H1 (cell line): ENCODE results near the gene ATP10D. TPM values are rescaled to one million over a fixed set of nuclear protein-coding genes. Genes with fewer than 3 reads are reported as not detected.

ENCODE experiments used
- CTCF ChIA-PET: fragments of 300-600 bp; sonication (Branson Sonifier 250); formaldehyde crosslinking; loops from one replicate; lab custom pipeline; 2021; ENCODE audit not compliant: partially characterized antibody; lab: Charles Lee
- POLR2A ChIA-PET: fragments of 300-600 bp; sonication (Branson Sonifier 250); formaldehyde crosslinking; loops from one replicate; lab custom pipeline; 2021; ENCODE audit warnings: inconsistent platforms; ENCODE audit not compliant: partially characterized antibody; lab: Charles Lee
- DNase-seq, 2 experiments: peaks; one replicate each; pipeline versions ENCODE4 v3.0.0 to v3.0.0-alpha.2; 2010 to 2022; ENCODE audit warnings: low spot score in 2 of 2, low read depth in 1 of 2, mixed read lengths in 1 of 2
- FAIRE-seq: peaks from 2 replicates; lab custom pipeline; 2011; peaks lifted over from hg19 to GRCh38; lab: Jason Lieb, UNC
- H2AFZ ChIP-seq: 2 replicates; pipeline ENCODE4 v1.8.1; 2012; ENCODE audit warnings: low read length, inconsistent platforms
- H2AK5ac ChIP-seq: 2 replicates; pipeline ENCODE4 v1.6.1; 2013; ENCODE audit warnings: low read depth, low read length
- H2BK120ac ChIP-seq: replicated peaks from 2 replicates; pipeline ENCODE3; 2013; ENCODE audit warnings: low read depth, low read length, inconsistent platforms
- H2BK12ac ChIP-seq: 2 replicates; pipeline ENCODE4 v1.6.1; 2013; ENCODE audit warnings: low read depth, low read length
- H2BK15ac ChIP-seq: 2 replicates; pipeline ENCODE4 v1.6.1; 2013; ENCODE audit warnings: low read length
- H2BK20ac ChIP-seq: 2 replicates; pipeline ENCODE4 v1.6.1; 2013; ENCODE audit warnings: low read length
- H2BK5ac ChIP-seq: 2 replicates; pipeline ENCODE4 v1.6.1; 2013; ENCODE audit warnings: low read depth, low read length
- H3K14ac ChIP-seq: 2 replicates; pipeline ENCODE4 v1.6.1; 2013; ENCODE audit warnings: inconsistent platforms; ENCODE audit not compliant: insufficient read length
- H3K18ac ChIP-seq: 2 replicates; pipeline ENCODE4 v1.6.1; 2013; ENCODE audit warnings: low read length; ENCODE audit errors: extremely low read depth
- H3K23ac ChIP-seq: 2 replicates; pipeline ENCODE4 v1.6.1; 2013; ENCODE audit warnings: inconsistent platforms; ENCODE audit not compliant: insufficient read length
- H3K23me2 ChIP-seq: 2 replicates; pipeline ENCODE4 v1.6.1; 2013; ENCODE audit warnings: low read depth, low read length
- H3K27ac ChIP-seq: 2 replicates; pipeline ENCODE4 v1.6.1; 2011; ENCODE audit warnings: low read depth, low read length, inconsistent platforms
- H3K27me3 ChIP-seq, 4 experiments: replicated peaks in 1 of 4; 1 replicate in 1 of 4; 2 replicates in 3 of 4; pipeline versions ENCODE4 v1.6.1 to v1.8.1; 2011 to 2013; ENCODE audit warnings: low read length in 3 of 4, mild to moderate bottlenecking in 3 of 4, inconsistent platforms in 2 of 4, mixed read lengths in 2 of 4, moderate library complexity in 1 of 4; ENCODE audit not compliant: control insufficient read depth in 3 of 4, insufficient read depth in 3 of 4; ENCODE audit errors: extremely low read depth in 1 of 4
- H3K36me3 ChIP-seq, 4 experiments: 2 replicates each; pipeline versions ENCODE4 v1.6.1 to v1.8.1; 2011 to 2013; ENCODE audit warnings: mild to moderate bottlenecking in 4 of 4, low read length in 3 of 4, moderate library complexity in 2 of 4, control low read depth in 1 of 4, inconsistent platforms in 1 of 4; ENCODE audit not compliant: insufficient read depth in 4 of 4, control insufficient read depth in 2 of 4
- H3K4ac ChIP-seq: replicated peaks from 2 replicates; pipeline ENCODE3; 2013; ENCODE audit warnings: low read length, low read depth, mixed read lengths, inconsistent platforms; ENCODE audit not compliant: insufficient read length
- H3K4me1 ChIP-seq, 4 experiments: replicated peaks in 1 of 4; 1 replicate in 1 of 4; 2 replicates in 3 of 4; pipeline versions ENCODE4 v1.6.1 to v1.8.1; 2011 to 2013; ENCODE audit warnings: low read length in 3 of 4, inconsistent platforms in 2 of 4, mixed read lengths in 1 of 4; ENCODE audit not compliant: insufficient read depth in 4 of 4, control insufficient read depth in 3 of 4
- H3K4me2 ChIP-seq, 2 experiments: 2 replicates each; pipeline versions ENCODE4 v1.6.1 to v1.8.1; 2011 to 2013; ENCODE audit warnings: low read depth in 2 of 2, low read length in 2 of 2, control low read depth in 1 of 2, inconsistent platforms in 1 of 2, mild to moderate bottlenecking in 1 of 2; ENCODE audit not compliant: insufficient read depth in 1 of 2
- H3K4me3 ChIP-seq, 4 experiments: fragments of 200-600, 300-600 bp in 1 of 4; sonication (generic), shearing (Covaris generic), sonication (Bioruptor Twin) in 1 of 4; 2 replicates each; pipeline versions ENCODE4 v1.5.1 to v1.8.1; 2011 to 2016; ENCODE audit warnings: low read length in 4 of 4, low read depth in 3 of 4, control low read depth in 2 of 4, inconsistent platforms in 2 of 4, mild to moderate bottlenecking in 2 of 4, mixed read lengths in 1 of 4, moderate library complexity in 1 of 4; ENCODE audit not compliant: insufficient read depth in 2 of 4; ENCODE audit errors: extremely low read depth in 1 of 4
- H3K56ac ChIP-seq: replicated peaks from 2 replicates; pipeline ENCODE3; 2013; ENCODE audit warnings: low read depth, mild to moderate bottlenecking, mixed read lengths, low read length, inconsistent platforms; ENCODE audit not compliant: insufficient read length
- H3K79me1 ChIP-seq: 2 replicates; pipeline ENCODE4 v1.6.1; 2013; ENCODE audit warnings: low read depth, low read length, control low read depth
- H3K79me2 ChIP-seq, 2 experiments: 2 replicates each; pipeline versions ENCODE4 v1.6.1 to v1.8.1; 2012 to 2013; ENCODE audit warnings: low read length in 2 of 2, mild to moderate bottlenecking in 2 of 2, inconsistent platforms in 1 of 2; ENCODE audit not compliant: insufficient read depth in 2 of 2, control insufficient read depth in 1 of 2
- H3K9ac ChIP-seq, 4 experiments: replicated peaks in 1 of 4; 1 replicate in 1 of 4; 2 replicates in 3 of 4; pipeline versions ENCODE4 v1.6.1 to v1.8.1; 2011 to 2013; ENCODE audit warnings: low read depth in 3 of 4, low read length in 3 of 4, control low read depth in 2 of 4, mild to moderate bottlenecking in 2 of 4, moderate library complexity in 2 of 4, inconsistent platforms in 1 of 4; ENCODE audit errors: extremely low read depth in 1 of 4
- H3K9me3 ChIP-seq, 2 experiments: 2 replicates each; pipeline versions ENCODE4 v1.6.1 to v1.8.1; 2012 to 2013; ENCODE audit warnings: mild to moderate bottlenecking in 2 of 2, moderate library complexity in 2 of 2, control low read depth in 1 of 2, inconsistent platforms in 1 of 2, low read depth in 1 of 2, low read length in 1 of 2, mixed read lengths in 1 of 2; ENCODE audit not compliant: insufficient read depth in 2 of 2
- H4K20me1 ChIP-seq, 2 experiments: replicated peaks in 1 of 2; 2 replicates each; pipeline versions ENCODE3 to v1.8.1; 2011 to 2013; ENCODE audit warnings: inconsistent platforms in 2 of 2, low read length in 2 of 2, mild to moderate bottlenecking in 1 of 2; ENCODE audit not compliant: insufficient read depth in 2 of 2, control insufficient read depth in 1 of 2
- H4K5ac ChIP-seq: 2 replicates; pipeline ENCODE4 v1.6.1; 2013; ENCODE audit warnings: low read length, low read depth, mixed read lengths, inconsistent platforms; ENCODE audit not compliant: insufficient read length
- H4K8ac ChIP-seq: 2 replicates; pipeline ENCODE4 v1.8.0; 2013; ENCODE audit warnings: mild to moderate bottlenecking, moderate library complexity, low read length, inconsistent platforms; ENCODE audit not compliant: insufficient read depth; ENCODE audit errors: extremely low read depth
- H4K91ac ChIP-seq: replicated peaks from 2 replicates; pipeline ENCODE3; 2013; ENCODE audit warnings: low read length, mixed read lengths, inconsistent platforms; ENCODE audit not compliant: insufficient read length
- BACH1 ChIP-seq: IDR thresholded peaks from 2 replicates; pipeline ENCODE4 v1.6.1; 2012; ENCODE audit warnings: low read length, improper control_type of control experiment
- NRF1 ChIP-seq: IDR thresholded peaks from 2 replicates; pipeline ENCODE4 v1.6.1; 2011; ENCODE audit warnings: mild to moderate bottlenecking, low read depth, low read length, improper control_type of control experiment
- WGBS, 2 experiments: shearing (Covaris generic) in 1 of 2; methylation state at CpG; one replicate each; pipeline versions ENCODE4 v1.1.6 to v1.1.7; 2013 to 2015; ENCODE audit warnings: low lambda C conversion rate in 2 of 2, mixed read lengths in 2 of 2, inconsistent platforms in 1 of 2, low coverage in 1 of 2, missing lambda C conversion rate in 1 of 2; ENCODE audit not compliant: insufficient replicate concordance in 2 of 2, insufficient coverage in 1 of 2, insufficient read length in 1 of 2; ENCODE audit errors: extremely low coverage in 1 of 2, missing lambda C conversion rate in 1 of 2; 5-methylcytosine and 5-hydroxymethylcytosine counted together
- polyA plus RNA-seq, 7 experiments: library from polyadenylated mRNA; depleted of rRNA in 3 of 7; stranded (reverse) in 5 of 7; unstranded in 2 of 7; fragments of >200 nt in 5 of 7; fragments of 200-250 nt in 2 of 7; gene quantifications; 1 replicate in 5 of 7; 2 replicates in 1 of 7; 4 replicates in 1 of 7; pipeline versions ENCODE4 v1.2.1 to v1.2.3, GENCODE V29; 2011 to 2013; ENCODE audit warnings: missing spikeins in 2 of 7, mixed read lengths in 2 of 7
- total RNA-seq: library from RNA; stranded (reverse); fragmentation: NEBNext Ultra II Directional; extraction: Animal tissue kit (Norgen Biotek cat#: 25700); gene quantifications from 2 replicates; pipeline ENCODE4 v1.2.1, GENCODE V29; 2021
- TF ChIP-seq, protein P1 (sequence below): IDR thresholded peaks from 2 replicates; pipeline ENCODE4 v1.6.1; 2012; ENCODE audit warnings: inconsistent platforms
- TF ChIP-seq, protein P2 (sequence below): IDR thresholded peaks from 2 replicates; pipeline ENCODE4 v1.6.1; 2011; ENCODE audit warnings: low read length, improper control_type of control experiment

The ATP10D gene
- total and polyA plus RNA-seq, 2 of the 8 experiments (the other 6 are each of a cell fraction or from before 2014, with no cell fraction given) = 2.9 to 5.9 TPM

DNA sequence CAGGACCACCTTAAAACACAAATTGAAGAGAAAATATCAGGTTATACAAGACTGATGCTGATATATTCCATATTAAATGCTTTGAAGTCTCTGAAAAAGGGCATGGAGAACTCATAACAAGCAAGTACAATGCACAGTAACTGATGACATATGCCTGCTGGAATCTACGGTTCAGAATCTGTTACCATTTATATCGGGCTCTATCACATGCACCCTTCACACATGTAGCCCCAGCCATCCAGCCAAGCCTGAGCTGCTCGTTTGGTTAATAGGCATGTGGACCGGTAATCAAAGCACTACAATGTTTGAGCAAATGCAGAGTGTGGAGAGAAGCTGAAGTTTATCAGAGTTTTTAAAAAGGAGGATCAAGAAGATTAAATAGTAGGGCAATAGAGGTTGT, 33.4 kb upstream of the ATP10D start:
- Histone ChIP-seq H3K56ac (no peak overlapping the region), H2AK5ac (no peak overlapping the region), H3K27me3 (no peaks in the 10 kb centered on the region), H3K23me2 (no peaks in the 10 kb centered on the region), H3K9ac (no peak overlapping the region), H2BK120ac (no peak overlapping the region), H4K8ac (no peak overlapping the region), H2BK5ac (no peak overlapping the region), H4K20me1 (no peaks in the 10 kb centered on the region), H3K79me1 (no peaks in the 10 kb centered on the region), H2AFZ (no peak overlapping the region), H2BK12ac (no peak overlapping the region), H3K9me3 (no peaks in the 10 kb centered on the region), H4K91ac (no peak overlapping the region), H3K4me3 (no peak overlapping the region), H3K4me2 (no peak overlapping the region), H3K14ac (no peak overlapping the region), H4K5ac (no peak overlapping the region), H3K4me1 (no peaks in the 10 kb centered on the region), H3K18ac (no peak overlapping the region), H3K4ac (no peak overlapping the region), H3K79me2 (no peaks in the 10 kb centered on the region)
- ChIA-PET CTCF (interaction anchor here (1.1 kb wide), 1 partner anchor 8 kb away, joined by 3 read pairs; no protein-coding TSS in a partner anchor), POLR2A (no interaction called here)
- DNase-seq (no peak), FAIRE-seq (no peak)
- WGBS, 2 experiments = 65% methylated on average over 4 of the region's 4 CpGs; no CpG with 5 or more reads in 1 of the 2 experiments
- TF ChIP-seq BACH1 (no peak), NRF1 (no peak)
- TF ChIP-seq, protein P1, sequence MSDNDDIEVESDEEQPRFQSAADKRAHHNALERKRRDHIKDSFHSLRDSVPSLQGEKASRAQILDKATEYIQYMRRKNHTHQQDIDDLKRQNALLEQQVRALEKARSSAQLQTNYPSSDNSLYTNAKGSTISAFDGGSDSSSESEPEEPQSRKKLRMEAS = no peak
- TF ChIP-seq, protein P2, sequence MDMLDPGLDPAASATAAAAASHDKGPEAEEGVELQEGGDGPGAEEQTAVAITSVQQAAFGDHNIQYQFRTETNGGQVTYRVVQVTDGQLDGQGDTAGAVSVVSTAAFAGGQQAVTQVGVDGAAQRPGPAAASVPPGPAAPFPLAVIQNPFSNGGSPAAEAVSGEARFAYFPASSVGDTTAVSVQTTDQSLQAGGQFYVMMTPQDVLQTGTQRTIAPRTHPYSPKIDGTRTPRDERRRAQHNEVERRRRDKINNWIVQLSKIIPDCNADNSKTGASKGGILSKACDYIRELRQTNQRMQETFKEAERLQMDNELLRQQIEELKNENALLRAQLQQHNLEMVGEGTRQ = no peak
- TF ChIP-seq, all 59 proteins: peak for 0
- Histone ChIP-seq H3K36me3 (no peaks in the 10 kb centered on the region; a peak in 2 of 8 replicates), H2BK15ac (no peak overlapping the region), H3K27ac (no peak overlapping the region), H3K23ac (no peak overlapping the region), H2BK20ac (no peak overlapping the region)
